Testis (tissue), 2 donors: ENCODE data around the gene AGAP1.

Source experiments
- CTCF ChIP-seq, 3 experiments: fragments of 450-650 bp in 2 of 3; fragments of 200-600 bp in 1 of 3; sonication (generic) in 1 of 3; IDR thresholded peaks; one replicate each; pipeline ENCODE4 v1.5.1; 2016 to 2019; ENCODE audit warnings: antibody characterized with exemption in 3 of 3, mild to moderate bottlenecking in 2 of 3, moderate library complexity in 1 of 3
- POLR2A ChIP-seq: fragments of 450-650 bp; IDR thresholded peaks from one replicate; pipeline ENCODE4 v1.6.1; 2017; ENCODE audit warnings: antibody characterized with exemption, mild to moderate bottlenecking, moderate library complexity

GRCh38 chr2:235780401-235780800 lies 286.6 kb downstream of the AGAP1 start:
- TF ChIP-seq CTCF (IDR thresholded peaks at IDR 0.05): no peak
- TF ChIP-seq POLR2A: no peak
